Sigmoid colon (tissue), 4 donors: ENCODE results near the gene RNU1-3.
"Not testable (repeated sequence)": the region's sequence is repeated elsewhere in the genome, so short reads cannot be mapped to it uniquely, and the experiment has no call there.

Source experiments
- EP300 ChIP-seq, 4 donors: sonication (generic); formaldehyde crosslinking; IDR thresholded peaks; one replicate each; pipeline ENCODE4 v1.6.1; 2017; ENCODE audit warnings: antibody characterized with exemption in 4 of 4
- POLR2A ChIP-seq, 2 donors: fragments of 450-650 bp; IDR thresholded peaks; one replicate each; pipeline ENCODE4 v1.6.1; 2016; ENCODE audit warnings: antibody characterized with exemption in 2 of 2, mild to moderate bottlenecking in 2 of 2, moderate library complexity in 2 of 2
- POLR2AphosphoS5 ChIP-seq, 4 donors: sonication (generic); formaldehyde crosslinking; IDR thresholded peaks; one replicate each; pipeline ENCODE4 v1.6.1; 2017; ENCODE audit warnings: antibody characterized with exemption in 4 of 4

DNA sequence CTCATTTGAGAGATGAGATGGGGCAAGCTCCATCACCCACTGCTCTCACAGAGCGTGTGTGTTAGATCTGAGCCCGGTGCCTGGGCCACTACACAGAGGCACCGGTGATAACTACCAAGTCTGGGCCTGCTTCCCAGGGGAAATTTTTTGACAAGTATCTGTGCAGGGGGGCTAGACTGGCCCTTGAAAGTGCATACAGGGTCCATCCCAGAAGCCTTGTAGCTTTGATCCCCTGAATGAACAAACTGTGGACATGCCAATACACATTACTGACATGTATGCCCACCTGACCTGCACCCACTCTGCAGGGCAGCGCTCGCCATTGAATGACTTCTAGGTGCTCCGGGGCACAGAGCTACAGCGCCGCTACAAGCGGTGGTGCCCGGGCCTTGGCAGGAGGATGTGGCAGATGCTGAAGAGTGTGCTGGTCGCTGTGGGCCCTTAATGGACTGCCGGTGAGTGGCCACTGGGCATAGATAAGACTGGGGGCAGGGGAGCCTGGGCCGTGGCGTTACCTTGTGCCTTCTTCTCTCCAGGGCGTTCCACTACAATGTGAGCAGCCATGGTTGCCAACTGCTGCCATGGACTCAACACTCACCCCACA, 20.6 kb downstream of the RNU1-3 start:
- not testable (repeated sequence) for TF ChIP-seq EP300, POLR2A, POLR2AphosphoS5 (IDR thresholded peaks at IDR 0.05)
